Kasumi-1 (cell line): ENCODE measurements around the gene ZNF556.
"Not testable (repeated sequence)": the region's sequence is repeated elsewhere in the genome, so short reads cannot be mapped to it uniquely, and the experiment has no call there.

Experiments
- DNase-seq, 2 experiments: peaks; one replicate each; lab custom pipeline; 2025; lab: John Stamatoyannopoulos, UW

ZNF556 gene

DNA sequence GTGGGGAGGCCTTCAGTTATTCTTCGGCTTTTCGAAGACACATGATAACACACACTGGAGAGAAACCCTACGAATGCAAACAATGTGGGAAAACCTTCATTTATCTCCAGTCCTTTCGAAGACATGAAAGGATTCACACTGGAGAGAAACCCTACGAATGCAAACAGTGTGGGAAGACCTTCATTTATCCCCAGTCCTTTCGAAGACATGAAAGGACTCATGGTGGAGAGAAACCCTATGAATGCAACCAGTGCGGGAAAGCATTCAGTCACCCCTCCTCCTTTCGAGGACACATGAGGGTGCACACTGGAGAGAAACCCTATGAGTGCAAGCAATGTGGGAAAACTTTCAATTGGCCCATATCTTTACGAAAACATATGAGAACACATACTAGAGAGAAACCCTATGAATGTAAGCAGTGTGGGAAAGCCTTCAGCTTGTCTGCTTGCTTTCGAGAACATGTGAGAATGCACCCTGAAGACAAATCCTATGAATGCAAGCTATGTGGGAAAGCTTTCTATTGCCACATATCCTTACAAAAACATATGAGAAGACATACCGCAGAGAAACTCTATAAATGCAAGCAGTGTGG is 14.0 kb upstream of the ZNF556 start:
- DNase-seq = no peak

DNA sequence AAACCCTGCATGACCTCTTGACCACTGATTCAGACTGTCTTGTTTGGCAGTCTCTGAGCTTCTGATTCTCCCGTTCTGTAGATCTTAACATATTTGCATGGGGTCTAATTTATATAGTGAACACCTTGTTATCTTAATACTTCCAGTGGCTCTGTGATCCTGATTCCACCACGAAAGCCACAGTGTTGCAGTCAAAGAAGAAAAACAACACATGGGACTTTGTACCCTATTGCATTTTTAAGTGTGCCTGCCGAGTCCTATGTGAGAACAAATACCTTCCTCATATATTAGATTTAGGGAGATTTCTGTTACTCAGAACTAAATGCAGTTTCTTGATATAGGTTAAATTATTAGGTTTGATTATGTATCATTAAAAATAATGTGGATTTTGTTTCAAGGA is 12.3 kb upstream of the ZNF556 start:
- no peak for DNase-seq

DNA sequence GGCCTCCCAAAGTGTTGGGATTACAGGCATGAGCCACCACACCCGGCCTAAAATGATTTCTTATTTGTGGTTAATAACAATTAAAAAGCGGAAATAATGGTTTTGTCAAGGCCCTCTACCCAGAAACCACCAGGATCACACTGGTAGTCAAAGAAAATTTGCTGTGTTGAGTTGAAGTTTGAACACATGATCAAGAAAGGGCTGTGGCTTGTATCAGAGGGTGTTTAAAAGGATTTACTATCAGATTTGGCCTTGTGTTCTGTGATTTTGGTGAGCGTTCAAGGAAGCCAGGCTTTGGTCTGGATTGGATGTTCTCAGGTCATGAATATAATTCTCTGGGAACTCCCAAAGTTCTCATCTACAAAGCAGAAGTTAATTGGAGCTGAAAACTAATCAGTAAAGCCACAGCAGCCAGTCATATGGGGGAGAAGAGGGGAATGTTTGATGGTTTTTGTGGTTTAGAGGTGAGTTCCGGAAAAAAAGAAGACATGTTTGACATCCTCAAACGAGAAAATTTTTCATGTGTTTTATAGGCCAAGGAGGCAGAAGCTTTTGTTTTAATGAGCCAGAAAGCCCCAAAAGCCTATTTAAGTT is 10.6 kb upstream of the ZNF556 start:
- DNase-seq = no peak

DNA sequence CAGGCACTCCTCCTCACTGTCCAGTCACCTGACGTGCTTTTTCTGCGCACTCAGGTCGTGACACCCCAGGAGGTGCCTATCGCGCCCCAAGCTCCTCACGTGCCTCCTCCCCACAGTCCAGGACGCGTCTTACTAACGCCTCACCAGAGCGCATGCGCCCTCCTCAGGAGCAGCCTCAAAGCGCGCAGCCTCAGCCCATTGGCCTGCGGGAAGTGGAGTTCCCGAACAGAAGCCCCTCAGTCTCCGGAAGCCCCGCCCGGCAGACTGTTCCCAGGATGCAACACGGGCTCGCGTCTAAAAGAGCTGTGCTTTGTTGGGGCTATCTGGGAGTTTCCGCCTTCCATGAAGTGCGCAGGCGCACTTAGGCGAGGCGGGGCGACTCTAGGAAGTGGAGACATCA is 8.3 kb upstream of the ZNF556 start:
- DNase-seq = no peak

DNA sequence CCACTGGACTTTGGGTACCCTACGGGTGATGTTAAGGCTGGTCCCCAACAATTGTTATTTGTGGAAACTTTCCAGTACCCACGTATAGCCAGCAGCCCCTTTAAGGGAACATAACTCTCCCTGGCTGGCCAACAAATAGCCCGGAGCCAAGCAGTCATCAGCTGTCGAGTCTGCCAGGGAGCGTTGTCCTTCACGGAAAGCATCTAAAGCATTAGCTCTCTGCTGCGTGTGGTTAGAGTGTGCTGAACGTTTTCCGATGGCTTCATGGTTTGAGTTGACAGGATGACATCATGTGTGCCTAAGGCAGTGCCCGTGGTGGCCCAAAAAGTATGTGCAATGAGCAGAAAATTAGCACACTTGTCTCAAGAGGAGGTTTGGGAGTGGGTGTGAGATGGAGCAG is 3.3 kb upstream of the ZNF556 start:
- DNase-seq = no peak

DNA sequence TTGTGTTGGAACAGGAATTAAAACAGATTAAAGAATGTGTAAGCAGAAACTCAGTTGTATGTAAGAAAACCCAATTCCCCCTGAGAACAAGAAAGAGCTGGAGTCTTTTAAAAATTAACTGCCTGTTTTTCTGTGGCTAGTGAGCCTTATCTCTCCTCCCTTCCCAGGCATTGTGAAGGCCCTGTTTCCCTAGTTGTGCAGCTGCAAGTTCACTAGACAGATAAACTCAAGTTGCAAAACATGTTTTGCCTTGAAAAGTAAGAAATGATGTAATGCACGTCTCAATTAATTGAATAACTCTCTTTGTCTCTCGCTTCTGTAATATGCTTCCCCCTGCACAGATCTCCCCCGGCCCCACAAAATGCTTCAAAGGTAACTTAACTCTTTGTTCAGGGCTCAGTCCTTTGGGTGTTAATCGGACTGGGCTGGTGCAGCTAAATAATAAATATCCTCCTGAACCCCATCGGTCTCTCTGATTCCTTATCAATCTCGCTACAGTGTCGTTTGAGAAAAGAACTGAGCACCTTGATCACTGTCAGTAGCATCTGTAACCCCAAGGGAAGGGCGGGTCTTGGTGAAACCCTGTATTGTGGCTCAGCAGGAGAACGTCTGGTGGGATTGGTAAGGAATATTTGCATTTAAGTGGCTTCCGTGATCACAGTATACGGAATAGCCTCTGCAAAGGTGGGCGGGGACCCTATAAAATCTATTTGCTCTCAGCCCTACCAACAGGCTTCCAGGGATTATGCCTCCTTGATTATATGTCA is 1.6 kb upstream of the ZNF556 start:
- no peak for DNase-seq

DNA sequence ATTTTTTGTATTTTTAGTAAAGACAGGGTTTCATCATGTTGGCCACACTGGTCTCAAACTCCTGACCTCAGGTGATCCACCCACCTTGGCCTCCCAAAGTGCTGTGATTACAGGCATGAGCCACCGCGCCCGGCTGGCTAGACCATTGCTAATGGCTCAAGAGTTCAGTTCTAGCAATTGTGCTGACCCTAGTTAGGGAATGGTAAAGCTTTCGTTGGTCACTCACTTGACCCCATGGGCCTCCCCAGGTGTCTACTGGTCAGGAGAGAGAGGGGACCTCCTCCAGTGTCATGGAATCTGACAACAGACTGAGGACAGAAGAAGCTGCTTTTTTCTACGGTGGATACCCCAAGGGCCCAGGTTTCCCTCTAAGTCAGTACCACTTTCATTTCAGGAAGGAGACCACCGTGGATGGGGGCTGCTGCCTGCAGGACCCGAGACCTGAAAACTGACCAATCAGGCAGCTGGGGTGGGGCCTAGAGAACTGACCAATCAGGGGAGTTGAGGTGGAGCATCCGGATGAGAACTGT is 575 bp upstream of the ZNF556 start:
- DNase-seq = no peak

DNA sequence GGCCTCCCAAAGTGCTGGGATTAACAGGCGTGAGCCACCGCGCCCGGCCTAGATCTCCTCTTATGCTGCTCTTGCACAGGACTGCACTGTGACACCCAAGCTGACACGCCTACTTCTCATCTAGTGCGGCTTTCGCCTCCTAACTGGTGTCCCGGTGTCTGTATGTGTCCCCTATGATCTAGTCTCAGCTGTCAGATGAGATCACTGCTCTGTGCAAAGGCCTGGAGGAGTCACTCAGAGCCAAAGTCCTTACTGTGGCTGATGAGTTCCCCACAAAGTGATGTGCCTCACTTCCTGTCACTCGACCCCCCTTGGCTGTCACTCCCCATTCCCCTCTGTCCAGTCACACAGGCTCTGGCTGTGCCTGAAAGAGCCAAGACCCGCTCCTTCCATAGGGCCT is 2.5 kb downstream of the ZNF556 start:
- peak; percentile 20 to 37 for DNase-seq

DNA sequence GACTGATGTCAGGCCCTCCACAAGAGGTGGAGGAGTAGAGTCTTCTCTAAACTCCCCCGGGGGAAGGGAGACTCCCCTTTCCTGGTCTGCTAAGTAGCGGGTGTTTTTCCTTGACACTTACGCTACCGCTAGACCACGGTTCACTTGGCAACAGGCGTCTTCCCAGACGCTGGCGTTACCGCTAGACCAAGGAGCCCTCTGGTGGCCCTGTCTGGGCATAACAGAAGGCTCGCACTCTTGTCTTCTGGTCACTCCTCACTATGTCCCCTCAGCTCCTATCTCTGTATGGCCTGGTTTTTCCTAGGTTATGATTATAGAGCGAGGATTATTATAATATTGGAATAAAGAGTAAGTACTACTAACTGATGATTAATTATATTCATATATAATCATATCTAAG is 5.0 kb downstream of the ZNF556 start:
- DNase-seq = not testable (repeated sequence)

DNA sequence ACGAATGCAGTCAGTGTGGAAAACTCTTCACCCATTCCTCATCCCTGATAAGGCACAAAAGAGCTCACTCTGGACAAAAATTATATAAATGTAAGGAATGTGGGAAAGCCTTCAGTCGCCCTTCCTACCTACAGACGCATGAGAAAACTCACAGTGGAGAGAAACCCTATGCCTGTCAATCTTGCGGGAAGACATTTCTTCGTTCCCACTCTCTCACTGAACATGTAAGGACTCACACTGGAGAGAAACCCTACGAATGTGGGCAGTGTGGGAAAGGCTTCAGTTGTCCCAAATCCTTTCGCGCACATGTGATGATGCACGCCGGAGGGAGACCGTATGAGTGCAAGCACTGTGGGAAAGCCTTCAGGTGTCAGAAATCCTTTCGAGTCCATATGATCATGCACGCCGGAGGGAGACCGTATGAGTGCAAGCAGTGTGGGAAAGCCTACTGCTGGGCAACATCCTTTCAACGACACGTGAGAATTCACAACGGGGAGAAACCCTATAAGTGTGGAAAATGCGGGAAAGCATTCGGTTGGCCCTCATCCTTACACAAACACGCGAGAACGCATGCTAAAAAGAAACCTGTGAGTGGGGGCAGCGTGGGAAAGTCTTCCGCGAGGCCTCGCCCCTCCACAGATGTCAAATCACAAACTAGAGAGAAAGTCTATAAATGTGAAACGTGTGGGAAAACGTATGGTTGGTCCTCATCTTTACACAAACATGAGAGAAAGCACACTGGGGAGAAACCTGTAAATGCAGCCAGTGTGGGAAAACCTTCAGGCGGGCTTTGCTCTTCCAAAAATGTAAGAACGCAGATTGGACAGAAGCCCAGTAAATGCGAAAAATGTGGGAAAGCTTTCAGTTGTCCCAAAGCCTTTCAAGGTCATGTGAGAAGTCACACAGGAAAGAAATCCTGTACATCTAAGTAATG is 10.5 kb downstream of the ZNF556 start:
- DNase-seq = no peak

DNA sequence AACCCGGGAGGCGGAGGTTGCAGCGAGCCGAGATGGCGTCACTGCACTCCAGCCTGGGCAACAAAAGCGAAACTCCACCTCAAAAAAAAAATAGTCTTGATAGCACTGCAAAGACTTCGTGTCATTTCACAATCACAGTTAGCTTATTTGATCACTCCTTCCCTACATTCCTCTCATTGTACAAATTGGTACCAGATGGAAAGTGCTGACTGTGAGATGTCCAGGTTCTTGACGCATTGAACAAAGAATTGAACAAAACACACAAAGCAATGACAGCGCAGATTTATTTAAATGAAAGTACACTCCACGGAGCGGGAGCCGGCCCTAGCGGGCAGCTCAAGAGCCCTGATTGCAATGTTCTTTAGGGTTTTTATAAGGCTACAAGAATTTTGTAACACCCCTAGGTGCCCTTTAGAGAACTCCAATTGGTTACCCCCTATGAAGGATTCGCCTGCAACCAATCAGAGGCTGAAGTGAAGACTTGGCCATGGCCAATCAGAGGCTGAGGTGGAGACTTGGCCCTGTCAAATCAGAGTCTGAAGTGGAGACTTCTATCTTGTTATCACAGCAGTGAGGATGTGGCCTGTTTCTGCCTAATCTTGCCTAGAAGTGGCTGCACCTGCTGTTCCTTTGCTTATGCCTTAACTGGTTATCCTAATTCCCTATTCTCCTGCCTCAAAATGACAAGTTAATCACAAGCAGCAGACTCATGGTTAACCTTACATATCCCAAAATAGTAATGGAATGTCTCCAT is 16.7 kb downstream of the ZNF556 start:
- no peak for DNase-seq

DNA sequence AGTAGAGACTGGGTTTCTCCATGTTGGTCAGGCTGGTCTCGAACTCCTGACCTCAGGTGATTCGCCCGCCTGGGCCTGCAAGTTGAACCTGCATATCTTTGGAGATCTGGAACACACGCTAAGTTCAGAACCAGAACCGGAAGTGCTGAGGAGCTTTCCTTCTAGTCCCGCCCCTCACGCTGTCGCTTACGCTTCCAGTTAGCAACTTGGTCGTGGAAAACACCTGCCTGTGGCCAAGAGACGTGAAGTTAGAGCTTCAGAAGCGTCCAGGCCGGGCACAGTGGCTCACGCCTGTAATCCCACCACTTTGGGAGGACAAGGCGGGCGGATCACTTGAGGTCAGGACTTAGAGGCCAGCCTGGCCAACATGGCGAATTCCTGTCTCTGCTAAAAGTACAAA is 18.6 kb downstream of the ZNF556 start:
- no peak for DNase-seq

DNA sequence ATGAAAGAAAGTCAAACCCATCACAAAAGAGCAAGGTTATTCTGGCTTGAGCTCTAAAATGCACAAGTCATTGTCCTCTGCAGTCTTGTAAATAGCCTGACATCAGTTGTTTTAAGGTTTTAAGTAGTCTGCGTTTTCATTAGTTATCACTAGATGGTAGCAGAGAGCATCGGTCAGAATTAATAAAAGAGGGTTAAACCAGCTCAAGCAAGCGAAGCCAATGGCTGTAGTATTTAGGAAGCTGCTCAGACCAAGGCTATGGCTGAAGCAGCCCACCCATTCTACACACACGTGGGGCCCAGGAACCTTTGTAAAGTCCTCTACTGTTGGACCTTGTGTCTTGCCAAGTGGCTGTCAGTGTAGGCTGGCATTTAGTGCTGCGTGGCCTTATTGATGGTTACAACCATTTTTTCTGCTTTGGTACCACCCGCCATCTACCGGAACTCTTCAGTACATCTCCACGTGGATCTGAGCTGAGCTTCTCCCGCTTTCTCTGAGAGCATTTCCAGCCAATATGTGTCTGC is 20.3 kb downstream of the ZNF556 start:
- peak; percentile 94 to 95 for DNase-seq

DNA sequence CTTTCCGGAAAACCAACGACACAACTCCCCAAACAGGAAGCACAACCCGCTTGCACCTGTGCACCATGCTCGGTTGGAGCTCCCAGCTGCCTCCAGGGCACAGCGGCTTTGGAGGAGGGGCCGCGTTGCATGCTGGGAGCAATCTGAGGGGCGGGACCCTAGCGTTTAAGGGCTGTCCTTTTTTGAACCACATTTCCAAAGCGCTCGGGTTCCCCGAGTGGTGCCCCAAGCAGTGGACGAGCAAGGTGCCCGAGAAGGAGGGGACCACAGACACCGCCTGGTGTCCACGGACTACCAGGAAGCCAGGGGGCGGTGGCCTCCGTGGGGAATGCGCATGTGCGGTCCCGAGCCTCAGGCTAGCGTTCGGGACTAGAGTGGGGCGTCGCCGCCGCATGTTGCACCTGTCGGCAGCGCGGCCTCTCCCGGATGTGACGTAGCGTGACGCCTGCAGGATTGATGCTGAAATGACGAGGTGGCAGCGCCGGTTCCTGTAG is 21.6 kb downstream of the ZNF556 start:
- peak; percentile 90 to 92 for DNase-seq

DNA sequence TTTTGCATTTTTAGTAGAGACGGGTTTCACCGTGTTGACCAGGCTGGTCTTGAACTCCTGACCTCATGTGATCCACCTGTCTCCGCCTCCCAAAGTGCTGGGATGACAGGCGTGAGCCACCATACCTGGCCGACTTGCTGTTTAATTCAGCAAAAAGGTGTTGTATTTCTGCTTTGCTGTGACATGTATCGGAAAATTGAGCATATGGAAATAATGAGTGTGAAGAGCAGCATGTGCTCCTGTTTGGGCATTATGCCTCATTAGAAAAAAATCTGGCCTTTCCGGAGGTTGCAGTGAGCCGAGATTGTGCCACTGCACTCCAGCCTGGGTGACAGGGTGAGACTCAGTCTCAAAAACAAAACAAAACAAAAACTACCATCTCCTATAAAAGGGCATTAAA is 23.4 kb downstream of the ZNF556 start:
- not testable (repeated sequence) for DNase-seq

DNA sequence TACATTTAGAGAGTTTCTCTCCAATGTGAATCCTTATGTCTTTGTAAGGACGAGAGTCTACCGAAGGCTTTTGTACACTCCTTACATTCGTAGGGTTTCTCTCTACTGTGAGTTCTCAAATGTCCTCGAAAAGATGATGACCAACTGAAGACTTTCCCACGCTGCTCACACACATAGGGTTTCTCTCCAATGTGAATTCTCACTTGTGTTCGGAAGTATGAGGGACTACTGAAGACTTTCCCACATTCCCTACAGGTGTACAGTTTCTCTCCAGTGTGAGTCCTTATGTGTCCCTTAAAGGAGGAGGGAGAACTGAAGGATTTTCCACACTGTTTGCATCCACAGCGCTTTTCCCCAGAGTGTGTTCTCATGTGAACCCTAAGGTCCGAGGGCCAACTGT is 29.6 kb downstream of the ZNF556 start:
- no peak for DNase-seq

DNA sequence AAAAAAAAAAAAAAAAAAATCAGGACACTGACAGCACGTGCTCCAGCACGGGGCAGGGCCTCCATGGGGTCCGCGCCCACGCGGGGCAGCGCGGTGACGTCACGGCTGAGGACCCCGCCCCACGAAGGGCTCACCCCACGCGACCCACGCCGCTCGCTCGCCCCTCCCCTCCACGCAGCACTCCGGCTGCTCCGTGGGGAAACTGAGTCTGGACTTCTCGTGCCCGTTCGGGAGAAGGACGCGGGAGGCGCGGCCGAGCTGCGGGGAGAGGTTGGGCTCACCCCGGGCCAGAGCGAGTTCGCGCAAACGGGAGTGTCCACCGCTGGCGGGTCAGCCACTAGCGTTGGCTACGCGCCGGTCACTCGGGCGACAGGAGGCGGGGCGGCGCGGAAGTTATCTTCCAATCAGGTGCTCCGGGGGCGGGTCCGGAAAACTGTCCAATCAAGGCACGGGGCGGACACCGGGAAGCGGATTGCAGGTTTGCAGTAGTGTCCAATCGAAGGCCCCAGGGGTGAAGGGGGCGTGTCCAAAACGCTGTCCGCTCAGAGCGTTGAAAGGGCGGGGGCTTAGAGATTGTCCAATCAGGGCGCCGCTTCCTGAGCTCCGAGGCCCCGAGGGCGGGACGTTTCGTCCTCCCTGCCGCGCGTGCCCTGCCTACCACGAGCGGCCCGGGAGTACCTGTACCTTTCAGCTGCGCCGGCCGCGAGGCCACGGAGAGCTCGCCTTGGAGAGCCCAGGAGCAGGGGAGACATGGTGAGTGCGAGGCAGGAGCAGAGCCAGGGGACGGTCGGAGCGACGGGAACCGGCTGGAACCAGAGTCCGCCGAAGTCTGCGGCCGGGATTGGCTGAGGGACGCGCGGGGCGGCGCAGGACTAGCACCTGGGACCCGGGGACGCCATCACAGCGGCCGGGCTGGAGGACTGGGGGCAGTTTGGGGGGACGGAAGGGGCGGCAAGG is 33.4 kb downstream of the ZNF556 start, which contains the start of gene ZNF57:
Gene ZNF57, plus strand, starts transcription at position 633 of the 957 bp plus-strand sequence. Its CDS starts 118 bp downstream, at position 751.
- peak; percentile 98 to 99 for DNase-seq

DNA sequence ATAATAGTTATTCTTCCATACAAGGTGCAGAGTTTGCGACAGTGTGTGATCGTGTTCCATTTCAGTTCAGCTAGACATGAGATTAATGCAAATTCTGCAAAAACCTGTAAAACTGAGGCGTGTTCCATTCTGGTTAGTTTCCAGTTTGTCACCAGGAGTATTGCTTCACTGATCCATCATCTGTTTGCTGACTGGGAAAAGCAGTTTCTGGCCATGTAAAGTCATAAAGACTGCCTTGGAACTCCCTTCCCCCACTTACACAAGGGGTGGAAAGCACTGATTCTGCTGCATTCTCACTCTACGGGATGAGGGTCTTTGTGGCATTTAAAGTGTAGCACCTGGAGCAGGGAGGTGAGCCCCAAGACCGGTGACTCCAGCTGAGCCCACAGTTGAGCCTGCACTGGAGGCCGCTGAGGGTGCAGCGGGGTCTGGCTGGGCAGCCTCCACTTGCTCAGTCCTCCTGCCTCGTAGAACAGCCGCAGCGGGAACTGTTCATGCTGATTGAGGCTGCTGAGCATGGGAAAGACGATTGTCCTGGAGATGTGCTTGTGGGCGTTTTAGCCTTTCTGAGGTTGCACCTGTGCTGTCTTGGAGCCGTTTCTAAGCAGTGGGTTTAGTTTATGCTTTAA is 35.6 kb downstream of the ZNF556 start:
- DNase-seq = no peak

DNA sequence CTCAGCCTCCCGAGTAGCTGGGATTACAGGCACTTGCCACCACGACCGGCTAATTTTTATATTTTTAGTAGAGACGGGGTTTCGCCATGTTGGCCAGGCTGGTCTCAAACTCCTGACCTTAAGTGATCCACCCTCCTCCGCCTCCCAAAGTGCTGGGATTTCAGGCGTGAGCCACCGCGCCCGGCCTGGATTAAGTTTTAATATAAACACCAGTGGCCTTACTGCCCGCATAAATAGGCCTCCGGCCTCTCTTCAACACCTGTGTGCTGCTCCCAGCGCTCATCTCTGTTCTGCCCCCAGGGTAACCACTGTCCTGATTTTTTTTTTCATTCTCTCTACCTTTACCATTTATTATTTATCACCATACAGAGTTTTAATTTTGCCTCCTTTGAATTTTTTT is 36.2 kb downstream of the ZNF556 start:
- DNase-seq = not testable (repeated sequence)
